HG03558 (cell line): ENCODE data around the gene HABP2.

ENCODE experiments used
- ATAC-seq: cut with Tn5 transposase; IDR thresholded peaks from one replicate; pipeline ENCODE4 v1.9.1; 2021; ENCODE audit warnings: moderate number of reproducible peaks; ENCODE audit not compliant: unreplicated experiment; ENCODE audit errors: extremely low read depth

Gene HABP2

GRCh38 chr10:113589201-113589770 lies 36.4 kb downstream of the HABP2 start:
- no peak for ATAC-seq

GRCh38 chr10:113590581-113590980 lies 37.7 kb downstream of the HABP2 start:
- ATAC-seq, result no peak

GRCh38 chr10:113592380-113592779 lies 39.5 kb downstream of the HABP2 start:
- no peak for ATAC-seq

GRCh38 chr10:113594652-113595051 lies 41.8 kb downstream of the HABP2 start:
- ATAC-seq, result no peak

- ATAC-seq, result no peak
These were observed 47.7 kb downstream of the HABP2 start for GRCh38 chr10:113600569-113600968.

- no peak for ATAC-seq
These were observed 50.4 kb downstream of the HABP2 start for GRCh38 chr10:113603057-113603777.

GRCh38 chr10:113604572-113604971 lies 51.7 kb downstream of the HABP2 start:
- ATAC-seq, result no peak

GRCh38 chr10:113605268-113605978 lies 52.6 kb downstream of the HABP2 start:
- ATAC-seq, result no peak

- no peak for ATAC-seq
These were observed 56.9 kb downstream of the HABP2 start for GRCh38 chr10:113609704-113610108.

- ATAC-seq, result no peak
These were observed 58.1 kb downstream of the HABP2 start for GRCh38 chr10:113610631-113611601.

- ATAC-seq, result no peak
These were observed 59.3 kb downstream of the HABP2 start for GRCh38 chr10:113612154-113612553.

GRCh38 chr10:113613427-113613826 lies 60.6 kb downstream of the HABP2 start:
- no peak for ATAC-seq

- no peak for ATAC-seq
These were observed 61.3 kb downstream of the HABP2 start for GRCh38 chr10:113613977-113614690.

GRCh38 chr10:113616244-113617074 lies 63.6 kb downstream of the HABP2 start:
- ATAC-seq, result no peak

- ATAC-seq, result no peak
These were observed 64.2 kb downstream of the HABP2 start for GRCh38 chr10:113617086-113617485.

- no peak for ATAC-seq
These were observed 65.5 kb downstream of the HABP2 start for GRCh38 chr10:113618338-113618737.

- ATAC-seq, result no peak
These were observed 66.5 kb downstream of the HABP2 start for GRCh38 chr10:113619401-113619800.

- ATAC-seq, result no peak
These were observed 67.7 kb downstream of the HABP2 start for GRCh38 chr10:113620511-113620910.

GRCh38 chr10:113620936-113621335 lies 68.1 kb downstream of the HABP2 start:
- no peak for ATAC-seq
